ENCODE results near the gene KCNK16. TPM values are rescaled to one million over a fixed set of nuclear protein-coding genes. Genes with fewer than 3 reads are reported as not detected.

The KCNK16 gene
- total RNA-seq, 1 donor from 2014 or later, result not detected

GRCh38 chr6:39365281-39366074 is 43.0 kb upstream of the KCNK16 start:
- Histone ChIP-seq H3K36me3 (no peaks in the 10 kb centered on the region), H3K4me3 (no peak overlapping the region), H3K9me3 (no peaks in the 10 kb centered on the region), H3K27ac (no peak overlapping the region), H3K4me1 (no peaks in the 10 kb centered on the region), H3K27me3 (no peaks in the 10 kb centered on the region)
- DNase-seq (no peak), ATAC-seq (no peak)
- TF ChIP-seq CTCF (IDR thresholded peaks at IDR 0.05), result no peak
- intact Hi-C loops (cut with DNase I), result no loop called here

GRCh38 chr6:39363280-39363679 is 40.8 kb upstream of the KCNK16 start:
- ATAC-seq (no peak), DNase-seq (no peak)
- Histone ChIP-seq H3K4me1 (peaks cover under 1% of the 10 kb centered on the region), H3K27me3 (no peaks in the 10 kb centered on the region), H3K27ac (no peak overlapping the region), H3K9me3 (no peaks in the 10 kb centered on the region), H3K36me3 (no peaks in the 10 kb centered on the region), H3K4me3 (no peak overlapping the region)
- intact Hi-C loops (cut with DNase I), result no loop called here
- TF ChIP-seq CTCF (IDR thresholded peaks at IDR 0.05), result no peak

- TF ChIP-seq CTCF (IDR thresholded peaks at IDR 0.05), result no peak
- no peaks in the 10 kb centered on the region for H3K9me3 ChIP-seq
- intact Hi-C loops (cut with DNase I), result no loop called here
Observed at GRCh38 chr6:39362487-39362865, 40.0 kb upstream of the KCNK16 start.

GRCh38 chr6:39361657-39362486 is 39.4 kb upstream of the KCNK16 start:
- TF ChIP-seq CTCF (IDR thresholded peaks at IDR 0.05), result peak; percentile 79

More at GRCh38 chr6:39362487-39362865, 40.0 kb upstream of the KCNK16 start:
- Histone ChIP-seq H3K4me3 (no peak overlapping the region), H3K27me3 (no peaks in the 10 kb centered on the region), H3K36me3 (no peaks in the 10 kb centered on the region), H3K4me1 (peaks cover 6% of the 10 kb centered on the region), H3K27ac (no peak overlapping the region)
- DNase-seq, result no peak
- ATAC-seq, result no peak

GRCh38 chr6:39360378-39360777 is 37.9 kb upstream of the KCNK16 start:
- no peaks in the 10 kb centered on the region for H3K9me3 ChIP-seq
- H3K4me1 ChIP-seq, result peaks cover 6% of the 10 kb centered on the region
- peak; percentile 36 for DNase-seq
- H3K27ac ChIP-seq, result no peak overlapping the region
- no peak for TF ChIP-seq CTCF (IDR thresholded peaks at IDR 0.05)
- H3K36me3 ChIP-seq, result no peaks in the 10 kb centered on the region
- H3K27me3 ChIP-seq, result no peaks in the 10 kb centered on the region
- no peak for ATAC-seq
- intact Hi-C loops (cut with DNase I), result no loop called here
- no peak overlapping the region for H3K4me3 ChIP-seq

More at GRCh38 chr6:39361657-39362486, 39.4 kb upstream of the KCNK16 start:
- ATAC-seq (peak; percentile 93), DNase-seq (peak; percentile 78)
- no peak overlapping the region for H3K4me3 ChIP-seq
- no peaks in the 10 kb centered on the region for H3K36me3 ChIP-seq
- intact Hi-C loops (cut with DNase I), result no loop called here
- H3K27me3 ChIP-seq, result no peaks in the 10 kb centered on the region
- no peak overlapping the region for H3K27ac ChIP-seq
- no peaks in the 10 kb centered on the region for H3K9me3 ChIP-seq
- peaks cover 6% of the 10 kb centered on the region for H3K4me1 ChIP-seq

All from upper lobe of right lung (tissue), 1 donor.